SK-N-MC (cell line): ENCODE measurements around the gene MTCL1.

Experiments used
- EZH2 ChIP-seq: fragments of 200-600 bp; sonication (generic); IDR thresholded peaks from one replicate; pipeline ENCODE4 v1.6.1; 2017; ENCODE audit warnings: antibody characterized with exemption
- FOXP2 ChIP-seq: optimal IDR thresholded peaks from 2 replicates; pipeline ENCODE3; 2011; ENCODE audit warnings: mild to moderate bottlenecking, moderate library complexity; ENCODE audit not compliant: insufficient read depth; ENCODE audit errors: extremely low read length, control extremely low read depth
- POLR2AphosphoS5 ChIP-seq: IDR thresholded peaks from 2 replicates; pipeline ENCODE4 v1.6.1; 2012; ENCODE audit warnings: mild to moderate bottlenecking, low read depth, low read length, borderline replicate concordance

DNA sequence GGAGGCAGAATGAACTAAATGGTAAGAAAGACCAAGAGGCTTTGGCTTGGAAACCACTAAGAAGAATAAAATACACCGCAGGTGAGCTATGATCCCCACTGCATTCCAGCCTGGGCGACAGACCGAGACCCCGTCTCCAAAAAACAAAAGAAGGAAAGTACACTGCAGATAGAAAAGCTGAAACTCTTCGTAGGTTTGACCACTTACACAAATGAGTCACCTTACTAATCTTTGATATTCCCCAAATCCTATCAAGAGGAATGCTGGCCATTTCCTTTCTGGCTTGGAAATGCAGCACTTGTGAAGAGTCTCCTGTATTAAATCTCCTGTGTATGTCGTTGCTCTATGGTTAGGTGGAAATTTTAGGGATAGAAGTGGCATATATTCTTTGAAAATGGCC, 108.8 kb downstream of the MTCL1 start:
- TF ChIP-seq EZH2 (no peak), POLR2AphosphoS5 (no peak), FOXP2 (no peak)
